Hematopoietic multipotent progenitor cell treated with erythropoietin and hydrocortisone succinate and interleukin-3 and kit ligand, for 15 days (in vitro differentiated cells): ENCODE measurements around the gene ARL8B.

Experiments
- DNase-seq: peaks from one replicate; pipeline ENCODE4 v3.0.0-alpha.2; 2015; ENCODE audit warnings: low spot score

ARL8B gene

DNA sequence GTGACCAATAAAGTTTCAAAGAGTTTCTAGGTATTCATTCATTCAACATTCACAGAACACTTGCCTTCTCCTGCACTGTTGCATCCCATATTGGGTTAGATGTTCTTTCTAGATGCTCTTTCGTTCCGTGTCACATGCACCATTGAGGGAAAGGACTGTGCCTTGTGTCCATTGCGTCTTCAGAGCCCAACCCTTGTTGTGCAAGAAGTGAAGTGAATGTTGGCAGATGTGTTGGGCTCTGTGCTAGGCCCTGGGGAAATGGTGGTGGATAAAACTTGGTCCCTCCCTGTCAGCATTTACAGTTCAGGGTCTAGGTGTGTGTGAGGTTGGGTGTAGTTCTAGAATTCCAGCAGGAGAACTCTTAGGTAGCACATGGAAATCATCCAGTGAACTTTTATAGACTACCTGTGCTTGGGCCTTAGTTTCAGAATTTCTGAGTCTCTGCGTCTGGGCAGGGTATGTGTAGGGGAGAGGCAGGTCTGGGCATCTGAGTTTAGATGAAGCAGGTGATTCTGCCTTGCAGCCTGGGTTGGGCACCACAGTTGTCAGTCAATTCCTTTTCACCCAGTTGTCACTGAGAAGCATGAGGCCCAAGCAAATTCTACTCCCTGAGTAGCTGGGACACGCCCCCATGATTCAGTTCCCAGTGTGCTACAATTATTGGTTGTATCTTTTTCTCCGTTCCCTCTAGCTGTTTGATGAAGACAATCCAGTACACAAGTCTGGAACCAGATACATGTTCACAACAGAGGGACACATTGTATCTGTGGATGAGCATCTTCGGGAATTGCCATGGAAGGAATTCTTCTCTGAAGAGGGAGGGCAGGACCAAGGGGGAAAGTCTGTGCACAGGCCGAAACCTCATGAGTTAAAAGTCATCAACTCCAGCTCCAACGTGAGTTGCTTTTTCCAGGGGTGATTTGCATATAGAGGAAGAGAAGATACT is 90.8 kb downstream of the ARL8B start:
- DNase-seq = no peak

- no peak for DNase-seq
Observed at GRCh38 chr3:5213574-5213966, 91.5 kb downstream of the ARL8B start.

GRCh38 chr3:5214352-5214751 is 92.3 kb downstream of the ARL8B start:
- DNase-seq = no peak

GRCh38 chr3:5217824-5218595 is 95.9 kb downstream of the ARL8B start:
- DNase-seq = no peak

GRCh38 chr3:5218815-5219214 is 96.7 kb downstream of the ARL8B start:
- no peak for DNase-seq

- DNase-seq = no peak
Observed at GRCh38 chr3:5219216-5219615, 97.1 kb downstream of the ARL8B start.

GRCh38 chr3:5220193-5220592 is 98.1 kb downstream of the ARL8B start:
- no peak for DNase-seq

- DNase-seq = no peak
Observed at GRCh38 chr3:5220667-5221431, 98.8 kb downstream of the ARL8B start.

DNA sequence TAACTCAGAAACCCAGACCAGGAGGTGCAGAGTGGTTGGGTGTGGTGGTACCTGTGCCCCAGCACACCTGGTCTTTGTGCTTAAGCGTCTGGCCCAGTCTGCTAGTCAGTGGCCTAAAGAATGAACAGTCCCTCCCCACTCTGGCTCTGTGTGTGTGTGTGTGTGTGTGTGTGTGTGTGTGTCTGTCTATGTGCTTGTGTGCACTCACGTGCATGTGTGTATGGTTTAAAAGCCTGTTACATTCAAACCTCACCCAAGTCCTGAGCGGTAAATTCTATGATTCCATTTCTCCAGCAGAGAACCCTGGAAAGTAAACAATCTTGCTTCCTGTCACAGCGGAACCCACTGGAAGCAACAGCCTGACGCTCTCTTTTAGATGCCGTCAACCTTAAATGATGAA is 99.6 kb downstream of the ARL8B start:
- DNase-seq = no peak

DNA sequence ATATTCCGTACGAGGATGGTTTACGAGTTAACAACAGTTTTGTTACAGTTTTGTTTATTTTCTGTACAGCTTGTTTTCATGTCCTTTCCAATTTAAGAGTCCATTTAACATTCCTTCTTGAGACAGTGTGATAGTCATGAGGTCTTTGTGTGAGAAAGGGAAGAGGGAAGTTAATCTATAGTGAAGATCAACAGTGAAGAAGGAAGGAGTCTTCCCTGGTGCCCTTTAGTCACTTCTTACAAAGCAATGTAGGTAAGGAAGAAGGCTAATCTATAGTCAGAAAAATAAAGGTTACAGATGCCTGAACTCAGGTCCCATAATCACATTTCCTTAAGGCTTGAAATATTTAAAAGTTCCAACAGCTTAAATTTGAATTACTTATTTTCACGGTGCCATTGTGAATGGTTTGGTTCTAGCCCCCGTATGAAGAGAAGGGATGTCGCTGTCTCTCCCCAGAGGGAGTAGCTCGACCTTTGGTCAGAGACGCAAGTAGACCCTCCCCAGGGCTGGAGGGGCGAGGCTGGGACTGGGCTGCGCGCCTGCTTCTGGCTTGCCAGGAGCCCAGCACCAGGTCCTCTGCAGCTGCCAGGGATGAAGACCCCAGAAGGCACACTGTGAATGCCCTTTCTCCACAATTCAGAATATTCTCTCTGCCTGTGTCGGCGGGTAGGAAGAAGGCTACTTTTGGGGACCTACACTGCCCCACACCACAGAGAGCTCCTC is 100.4 kb downstream of the ARL8B start:
- no peak for DNase-seq

DNA sequence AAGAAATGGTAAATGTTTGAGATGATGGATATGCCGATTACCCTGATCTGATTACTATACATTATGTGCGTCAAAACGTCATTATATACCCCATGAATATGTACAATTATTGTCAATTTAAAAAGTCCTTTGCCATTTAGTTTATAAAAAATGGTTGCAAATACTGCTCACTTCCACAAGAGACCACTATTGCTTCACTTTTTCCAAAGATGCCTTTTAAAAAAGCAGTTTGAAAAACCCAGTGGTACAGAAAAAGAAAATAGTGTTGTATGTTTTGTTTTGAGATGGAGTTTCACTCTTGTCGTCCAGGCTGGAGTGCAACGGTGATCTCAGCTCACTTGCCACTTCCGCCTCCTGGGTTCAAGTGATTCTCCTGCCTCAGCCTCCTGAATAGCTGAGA is 104.7 kb downstream of the ARL8B start:
- DNase-seq = peak; percentile 11

- no peak for DNase-seq
Observed at GRCh38 chr3:5227812-5228211, 105.7 kb downstream of the ARL8B start.

DNA sequence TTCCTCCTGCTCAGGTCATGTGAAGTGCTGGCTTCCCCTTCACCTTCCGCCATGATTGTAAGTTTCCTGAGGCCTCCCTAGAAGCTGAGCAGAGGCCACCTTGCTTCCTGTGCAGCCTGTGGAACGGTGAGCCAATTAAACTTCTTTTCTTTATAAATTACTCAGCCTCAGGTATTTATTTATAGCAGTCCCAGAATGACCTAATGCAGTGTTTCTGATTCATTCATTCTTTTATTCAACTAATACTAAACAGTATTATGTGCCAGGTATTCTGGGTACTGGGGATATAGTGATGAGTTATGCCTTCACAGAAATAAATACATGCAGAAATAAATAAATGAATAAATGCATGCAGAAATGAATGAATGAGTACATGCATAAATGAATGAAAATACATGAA is 107.3 kb downstream of the ARL8B start:
- DNase-seq = no peak
